HCT116 (cell line): ENCODE data around the gene CCDC82. TPM values are rescaled to one million over a fixed set of nuclear protein-coding genes. Genes with fewer than 3 reads are reported as not detected.

Experiments used
- ATAC-seq: fragments of 200-7000 bp; cut with Tn5 transposase; 2 replicates; pipeline ENCODE4 v1.9.1; 2020; ENCODE audit warnings: mild to moderate bottlenecking, moderate library complexity
- BruUV-seq: library from RNA; stranded (reverse); fragments of 400-500 nt; replicated peaks from 2 replicates; lab custom pipeline; 2021; lab: Mats Ljungman, UMichigan
- CTCF ChIA-PET: fragments of 300-600 bp; sonication (Branson Sonifier 250); formaldehyde crosslinking; loops from one replicate; lab custom pipeline; 2021; ENCODE audit warnings: antibody characterized with exemption; lab: Charles Lee
- POLR2A ChIA-PET: fragments of 300-600, 350-600 bp; sonication (Branson Sonifier 250); formaldehyde crosslinking; loops from one replicate; lab custom pipeline; 2021; ENCODE audit warnings: antibody characterized with exemption; lab: Charles Lee
- RAD21 ChIA-PET, 2 experiments: fragments of 300-600 bp; sonication (Branson Sonifier 250); formaldehyde crosslinking; loops; one replicate each; lab custom pipeline; 2023; ENCODE audit warnings: low total read pairs in 2 of 2; ENCODE audit not compliant: uncharacterized antibody in 2 of 2, unreplicated experiment in 2 of 2, low non-redundant PET in 1 of 2; lab: Charles Lee
- DNase-seq: peaks from one replicate; pipeline ENCODE4 v3.0.0-alpha.2; 2010; ENCODE audit warnings: low read depth, low spot score
- H2AFZ ChIP-seq: fragments of 200-600 bp; shearing (Covaris generic), sonication (generic); 2 replicates; pipeline ENCODE4 v1.6.1; 2017; ENCODE audit warnings: low read depth, mixed run types, mixed read lengths, antibody characterized with exemption, low read length; ENCODE audit not compliant: poor library complexity, severe bottlenecking
- H3K27ac ChIP-seq: 2 replicates; pipeline ENCODE4 v1.5.1; 2012; ENCODE audit warnings: low read depth, low read length
- H3K27me3 ChIP-seq: fragments of 200-600 bp; sonication (generic); 2 replicates; pipeline ENCODE4 v1.6.1; 2016; ENCODE audit warnings: mixed run types, low read length, mixed read lengths; ENCODE audit not compliant: insufficient read depth
- H3K36me3 ChIP-seq, 2 experiments: fragments of 200-500 bp in 1 of 2; fragments of 200-600 bp in 1 of 2; sonication (Bioruptor generic) in 1 of 2; sonication (generic) in 1 of 2; 2 replicates each; pipeline versions ENCODE4 v1.5.1 to v1.6.1; 2014 to 2016; ENCODE audit warnings: low read length in 2 of 2, inconsistent platforms in 1 of 2, mixed read lengths in 1 of 2, mixed run types in 1 of 2; ENCODE audit not compliant: insufficient read depth in 2 of 2, control insufficient read depth in 1 of 2
- H3K4me1 ChIP-seq, 2 experiments: fragments of 200-600 bp in 1 of 2; sonication (generic) in 1 of 2; 2 replicates each; pipeline versions ENCODE4 v1.5.1 to v1.6.1; 2012 to 2017; ENCODE audit warnings: low read length in 2 of 2, inconsistent platforms in 1 of 2, mild to moderate bottlenecking in 1 of 2, mixed read lengths in 1 of 2, mixed run types in 1 of 2, moderate library complexity in 1 of 2; ENCODE audit not compliant: insufficient read depth in 2 of 2, control insufficient read depth in 1 of 2
- H3K4me2 ChIP-seq: fragments of 200-600 bp; sonication (generic); 2 replicates; pipeline ENCODE4 v1.6.1; 2017; ENCODE audit warnings: mixed run types, low read length, mixed read lengths
- H3K4me3 ChIP-seq, 2 experiments: fragments of 200-600 bp in 1 of 2; sonication (generic) in 1 of 2; replicated peaks in 1 of 2; 2 replicates each; pipeline ENCODE4 v1.5.1; 2011 to 2016; ENCODE audit warnings: low read length in 2 of 2, control low read depth in 1 of 2, low read depth in 1 of 2, mild to moderate bottlenecking in 1 of 2, mixed read lengths in 1 of 2, mixed run types in 1 of 2
- H3K79me2 ChIP-seq: fragments of 200-600 bp; sonication (generic); 2 replicates; pipeline ENCODE4 v1.6.1; 2017; ENCODE audit warnings: mild to moderate bottlenecking, mixed run types, low read length, moderate library complexity, mixed read lengths; ENCODE audit not compliant: insufficient read depth
- H3K9ac ChIP-seq: fragments of 200-600 bp; sonication (generic); 2 replicates; pipeline ENCODE4 v1.6.1; 2016; ENCODE audit warnings: low read length, mixed read lengths
- H3K9me2 ChIP-seq: fragments of 200-600 bp; sonication (generic), shearing (Covaris generic); 2 replicates; pipeline ENCODE4 v1.6.1; 2017; ENCODE audit warnings: mixed run types, mild to moderate bottlenecking, moderate library complexity; ENCODE audit not compliant: insufficient read depth
- H3K9me3 ChIP-seq, 2 experiments: fragments of 200-500 bp in 1 of 2; fragments of 200-600 bp in 1 of 2; sonication (Bioruptor generic) in 1 of 2; sonication (generic) in 1 of 2; 2 replicates each; pipeline ENCODE4 v1.6.1; 2014 to 2017; ENCODE audit warnings: low read length in 2 of 2, mixed read lengths in 2 of 2, inconsistent platforms in 1 of 2, low read depth in 1 of 2, mild to moderate bottlenecking in 1 of 2, mixed run types in 1 of 2, moderate library complexity in 1 of 2; ENCODE audit not compliant: control insufficient read depth in 1 of 2, insufficient read depth in 1 of 2
- H4K20me1 ChIP-seq: fragments of 200-600 bp; sonication (generic), shearing (Covaris generic); 2 replicates; pipeline ENCODE4 v1.6.1; 2017; ENCODE audit warnings: mixed run types, mild to moderate bottlenecking, moderate library complexity; ENCODE audit not compliant: insufficient read depth
- CBX3 ChIP-seq: IDR thresholded peaks from 2 replicates; pipeline ENCODE4 v1.6.1; 2012; ENCODE audit warnings: low read depth
- CEBPB ChIP-seq: IDR thresholded peaks from 2 replicates; pipeline ENCODE4 v1.6.1; 2012; ENCODE audit warnings: low read depth
- EGR1 ChIP-seq: IDR thresholded peaks from 2 replicates; pipeline ENCODE4 v1.6.1; 2012; ENCODE audit warnings: low read depth
- EZH2phosphoT487 ChIP-seq: fragments of 200-600 bp; IDR thresholded peaks from 2 replicates; pipeline ENCODE4 v1.6.1; 2018; ENCODE audit warnings: antibody characterized with exemption, borderline replicate concordance
- FOSL1 ChIP-seq: IDR thresholded peaks from 2 replicates; pipeline ENCODE4 v1.6.1; 2012; ENCODE audit warnings: low read depth
- JUND ChIP-seq: IDR thresholded peaks from 2 replicates; pipeline ENCODE4 v1.6.1; 2012
- POLR2A ChIP-seq: IDR thresholded peaks from 2 replicates; pipeline ENCODE4 v1.7.0; 2011; ENCODE audit warnings: borderline replicate concordance; ENCODE audit not compliant: insufficient read depth, insufficient read length; ENCODE audit errors: extremely low read depth
- POLR2AphosphoS5 ChIP-seq: IDR thresholded peaks from 2 replicates; pipeline ENCODE4 v1.6.1; 2011; ENCODE audit warnings: mild to moderate bottlenecking, low read depth, low read length, moderate library complexity
- RAD21 ChIP-seq: IDR thresholded peaks from 2 replicates; pipeline ENCODE4 v1.6.1; 2012; ENCODE audit warnings: low read depth, mild to moderate bottlenecking
- SIN3A ChIP-seq: IDR thresholded peaks from 2 replicates; pipeline ENCODE4 v1.6.1; 2012; ENCODE audit warnings: low read depth
- SP1 ChIP-seq: IDR thresholded peaks from 2 replicates; pipeline ENCODE4 v1.6.1; 2012; ENCODE audit warnings: low read depth
- SRF ChIP-seq: IDR thresholded peaks from 2 replicates; pipeline ENCODE4 v1.6.1; 2012; ENCODE audit warnings: low read depth
- TCF7L2 ChIP-seq: IDR thresholded peaks from 2 replicates; pipeline ENCODE4 v1.7.0; 2011; ENCODE audit warnings: borderline replicate concordance, inconsistent platforms; ENCODE audit not compliant: insufficient read depth, insufficient read length; ENCODE audit errors: extremely low read depth
- YY1 ChIP-seq: IDR thresholded peaks from 2 replicates; pipeline ENCODE4 v1.6.1; 2011; ENCODE audit warnings: low read length, low read depth, moderate library complexity, mild to moderate bottlenecking; ENCODE audit not compliant: insufficient replicate concordance; ENCODE audit errors: extremely low read depth
- ZFX ChIP-seq: fragments of 450-650 bp; IDR thresholded peaks from 2 replicates; pipeline ENCODE4 v1.6.1; 2017
- ZNF274 ChIP-seq: fragments of 200-500 bp; sonication (Bioruptor generic); IDR thresholded peaks from 2 replicates; pipeline ENCODE4 v1.6.1; 2014; ENCODE audit warnings: mild to moderate bottlenecking, low read depth, low read length, inconsistent platforms
- intact Hi-C: fragments of 100-400 bp; cut with micrococcal nuclease; formaldehyde crosslinking; loops from 2 replicates; pipeline ENCODE4 v1.10.0; 2022
- total RNA-seq: library from RNA; stranded (reverse); gene quantifications from one replicate; pipeline ENCODE4 v1.2.1, GENCODE V29; 2021; ENCODE audit not compliant: unreplicated experiment
- TF ChIP-seq, protein P1 (sequence below): IDR thresholded peaks from 2 replicates; pipeline ENCODE4 v1.6.1; 2011; ENCODE audit warnings: mild to moderate bottlenecking, low read length, moderate library complexity; ENCODE audit not compliant: insufficient replicate concordance; ENCODE audit errors: extremely low read depth
- TF ChIP-seq, protein P2 (sequence below): IDR thresholded peaks from 2 replicates; pipeline ENCODE4 v1.6.1; 2012
- TF ChIP-seq, protein P3 (sequence below): IDR thresholded peaks from 2 replicates; pipeline ENCODE4 v1.6.1; 2012

The CCDC82 gene
- total RNA-seq, 1 experiment from 2014 or later, result 11.2 TPM

DNA sequence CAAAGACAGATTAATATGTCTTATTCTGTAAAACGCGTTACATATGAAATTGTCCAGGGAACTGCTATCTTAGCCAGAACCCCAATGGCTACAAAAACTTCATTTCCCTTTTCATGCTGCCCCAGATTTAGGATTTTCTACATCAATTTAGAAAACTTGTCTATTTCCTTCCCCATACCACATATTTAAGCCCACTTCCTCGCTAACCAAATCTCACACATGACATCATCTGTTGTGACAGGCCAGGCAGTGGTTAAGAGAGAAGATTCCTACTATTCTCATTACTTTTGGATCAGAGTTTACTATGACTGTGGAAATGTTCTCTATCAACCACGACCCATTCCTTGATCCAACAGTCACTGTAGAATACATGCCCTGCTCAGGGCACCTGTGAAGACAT is 15.9 kb downstream of the CCDC82 start:
- ChIA-PET RAD21 (no interaction called here), POLR2A (no interaction called here), CTCF (no interaction called here)
- H3K79me2 ChIP-seq, result no peaks in the 10 kb centered on the region
- no peak overlapping the region for H3K27ac ChIP-seq
- TF ChIP-seq CBX3 (no peak), CEBPB (no peak), FOSL1 (no peak), SIN3A (no peak)
- TF ChIP-seq, protein P1, sequence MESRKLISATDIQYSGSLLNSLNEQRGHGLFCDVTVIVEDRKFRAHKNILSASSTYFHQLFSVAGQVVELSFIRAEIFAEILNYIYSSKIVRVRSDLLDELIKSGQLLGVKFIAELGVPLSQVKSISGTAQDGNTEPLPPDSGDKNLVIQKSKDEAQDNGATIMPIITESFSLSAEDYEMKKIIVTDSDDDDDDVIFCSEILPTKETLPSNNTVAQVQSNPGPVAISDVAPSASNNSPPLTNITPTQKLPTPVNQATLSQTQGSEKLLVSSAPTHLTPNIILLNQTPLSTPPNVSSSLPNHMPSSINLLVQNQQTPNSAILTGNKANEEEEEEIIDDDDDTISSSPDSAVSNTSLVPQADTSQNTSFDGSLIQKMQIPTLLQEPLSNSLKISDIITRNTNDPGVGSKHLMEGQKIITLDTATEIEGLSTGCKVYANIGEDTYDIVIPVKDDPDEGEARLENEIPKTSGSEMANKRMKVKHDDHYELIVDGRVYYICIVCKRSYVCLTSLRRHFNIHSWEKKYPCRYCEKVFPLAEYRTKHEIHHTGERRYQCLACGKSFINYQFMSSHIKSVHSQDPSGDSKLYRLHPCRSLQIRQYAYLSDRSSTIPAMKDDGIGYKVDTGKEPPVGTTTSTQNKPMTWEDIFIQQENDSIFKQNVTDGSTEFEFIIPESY, result no peak
- H3K4me3 ChIP-seq, result no peak overlapping the region
- no peak overlapping the region for H3K4me2 ChIP-seq
- DNase-seq (no peak), ATAC-seq (no peak)
- H2AFZ ChIP-seq, result no peak overlapping the region
- H3K36me3 ChIP-seq, result no peaks in the 10 kb centered on the region
- no TSS peak for BruUV-seq
- H3K27me3 ChIP-seq, result no peaks in the 10 kb centered on the region
- H3K9ac ChIP-seq, result no peak overlapping the region
- H3K9me2 ChIP-seq, result no peaks in the 10 kb centered on the region
- H3K4me1 ChIP-seq, result no peaks in the 10 kb centered on the region
- no peaks in the 10 kb centered on the region for H4K20me1 ChIP-seq
- no peaks in the 10 kb centered on the region for H3K9me3 ChIP-seq
- intact Hi-C loops, result no loop called here

DNA sequence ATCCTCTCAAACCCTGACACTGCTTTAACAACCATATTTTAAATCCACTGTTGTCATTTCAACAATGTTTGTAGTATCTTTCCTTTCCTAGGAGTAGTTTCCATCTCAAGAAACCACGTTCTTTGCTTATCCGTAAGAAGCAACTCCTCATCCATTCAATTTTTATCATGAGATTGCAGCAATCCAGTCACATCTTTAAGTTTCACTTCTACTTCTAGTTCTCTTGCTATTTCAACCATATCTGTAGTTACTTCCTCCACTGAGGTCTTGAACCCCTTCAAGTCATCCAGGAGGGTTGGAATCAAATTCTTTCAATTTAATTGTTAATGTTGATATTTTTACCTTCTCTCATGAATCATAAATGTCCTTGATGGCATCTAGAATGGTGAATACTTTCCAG is 22.4 kb downstream of the CCDC82 start:
- CTCF ChIA-PET, result no interaction called here
- H3K4me1 ChIP-seq, result no peaks in the 10 kb centered on the region
- RAD21 ChIA-PET, result no interaction called here
- BruUV-seq, result no TSS peak
- POLR2A ChIA-PET, result no interaction called here
- no peak overlapping the region for H3K4me3 ChIP-seq
- H3K36me3 ChIP-seq, result peaks cover 0 to 3% of the 10 kb centered on the region in 2 experiments; a peak in 1 of 4 replicates
- no peak overlapping the region for H2AFZ ChIP-seq
- no peaks in the 10 kb centered on the region for H3K9me3 ChIP-seq
- H3K9ac ChIP-seq, result no peak overlapping the region
- no peak overlapping the region for H3K4me2 ChIP-seq
- ATAC-seq, result no peak
- H4K20me1 ChIP-seq, result no peaks in the 10 kb centered on the region
- H3K27me3 ChIP-seq, result no peaks in the 10 kb centered on the region
- no peak for DNase-seq
- intact Hi-C loops, result no loop called here
- no peaks in the 10 kb centered on the region for H3K9me2 ChIP-seq
- no peak overlapping the region for H3K27ac ChIP-seq
- H3K79me2 ChIP-seq, result no peaks in the 10 kb centered on the region
- TF ChIP-seq JUND (no peak), EGR1 (no peak), SP1 (no peak), POLR2AphosphoS5 (no peak), TCF7L2 (no peak), RAD21 (no peak), YY1 (no peak), ZFX (no peak), CEBPB (no peak), POLR2A (no peak), SRF (no peak), EZH2phosphoT487 (no peak), CBX3 (no peak), ZNF274 (no peak)
- TF ChIP-seq, protein P1, result no peak
- TF ChIP-seq, protein P2, sequence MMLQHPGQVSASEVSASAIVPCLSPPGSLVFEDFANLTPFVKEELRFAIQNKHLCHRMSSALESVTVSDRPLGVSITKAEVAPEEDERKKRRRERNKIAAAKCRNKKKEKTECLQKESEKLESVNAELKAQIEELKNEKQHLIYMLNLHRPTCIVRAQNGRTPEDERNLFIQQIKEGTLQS, result no peak
- TF ChIP-seq, protein P3, sequence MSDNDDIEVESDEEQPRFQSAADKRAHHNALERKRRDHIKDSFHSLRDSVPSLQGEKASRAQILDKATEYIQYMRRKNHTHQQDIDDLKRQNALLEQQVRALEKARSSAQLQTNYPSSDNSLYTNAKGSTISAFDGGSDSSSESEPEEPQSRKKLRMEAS, result no peak
